Effector memory CD4-positive, alpha-beta T cell (primary cell): ENCODE data around the gene SLC39A13.

ENCODE experiments used
- DNase-seq, 3 donors: peaks; one replicate each; pipeline ENCODE4 v3.0.0-alpha.2; 2020
- H3K27ac ChIP-seq: 2 replicates; pipeline ENCODE4 v1.7.0; 2013; ENCODE audit warnings: mild to moderate bottlenecking, low read length, moderate library complexity; ENCODE audit not compliant: insufficient read depth, poor library complexity, severe bottlenecking
- H3K27me3 ChIP-seq: replicated peaks from 2 replicates; pipeline ENCODE4 v1.7.0; 2013; ENCODE audit warnings: mild to moderate bottlenecking, low read length; ENCODE audit not compliant: insufficient read depth, control insufficient read depth, poor library complexity, severe bottlenecking
- H3K36me3 ChIP-seq: 2 replicates; pipeline ENCODE4 v1.7.0; 2013; ENCODE audit warnings: mild to moderate bottlenecking, low read length, moderate library complexity; ENCODE audit not compliant: control insufficient read depth, insufficient read depth
- H3K4me1 ChIP-seq: 2 replicates; pipeline ENCODE4 v1.7.0; 2013; ENCODE audit warnings: low read length, mild to moderate bottlenecking; ENCODE audit not compliant: control insufficient read depth, insufficient read depth, poor library complexity, severe bottlenecking
- H3K4me3 ChIP-seq: 2 replicates; pipeline ENCODE4 v1.7.0; 2013; ENCODE audit warnings: low read length, low read depth, mild to moderate bottlenecking; ENCODE audit not compliant: insufficient read depth, poor library complexity, severe bottlenecking
- H3K9me3 ChIP-seq: 2 replicates; pipeline ENCODE4 v1.7.0; 2013; ENCODE audit warnings: mild to moderate bottlenecking, low read length, moderate library complexity; ENCODE audit not compliant: control insufficient read depth

Gene SLC39A13

DNA sequence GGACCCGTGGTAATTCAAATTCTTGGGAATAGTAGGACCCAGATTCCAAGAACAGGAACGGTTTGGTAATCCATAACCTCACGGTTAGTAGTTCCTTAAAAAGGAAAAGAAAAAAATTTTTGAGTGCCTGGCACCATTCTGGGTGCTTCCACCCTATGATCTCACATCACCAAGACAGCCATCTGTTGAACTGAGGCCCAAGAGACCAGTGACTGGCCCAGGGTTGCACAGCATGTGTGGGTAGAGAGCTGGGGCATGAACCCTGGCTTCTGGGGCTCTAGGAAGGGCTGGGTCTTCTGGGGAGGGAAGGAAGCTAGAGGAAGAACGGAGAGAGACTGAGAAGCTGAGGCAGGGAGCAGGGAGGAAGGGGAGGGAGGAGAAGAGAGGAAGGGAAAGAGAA, 25.3 kb upstream of the SLC39A13 start:
- H3K4me3 ChIP-seq, result no peak overlapping the region
- no peaks in the 10 kb centered on the region for H3K36me3 ChIP-seq
- no peaks in the 10 kb centered on the region for H3K4me1 ChIP-seq
- H3K9me3 ChIP-seq, result no peaks in the 10 kb centered on the region
- H3K27me3 ChIP-seq, result no peaks in the 10 kb centered on the region
- no peak overlapping the region for H3K27ac ChIP-seq
- no peak for DNase-seq

DNA sequence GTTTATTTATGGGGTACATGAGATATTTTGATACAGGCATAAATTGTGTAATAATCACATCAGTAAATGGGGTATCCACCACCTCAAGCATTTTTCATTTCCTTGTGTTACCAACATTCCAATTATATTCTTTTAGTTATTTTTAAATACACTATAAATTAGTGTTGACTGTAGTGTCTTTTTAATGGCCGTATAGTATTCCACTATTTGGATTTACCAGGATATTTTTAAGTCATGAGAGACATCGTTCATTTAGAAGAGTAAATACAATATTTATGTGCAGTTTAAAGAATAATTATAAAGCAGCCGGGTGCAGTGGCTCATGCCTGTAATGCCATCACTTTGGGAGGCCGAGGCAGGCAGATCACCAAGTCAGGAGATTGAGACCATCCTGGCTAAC, 23.9 kb upstream of the SLC39A13 start:
- Histone ChIP-seq H3K36me3 (no peaks in the 10 kb centered on the region), H3K4me1 (peaks cover 2% of the 10 kb centered on the region), H3K27me3 (no peaks in the 10 kb centered on the region), H3K9me3 (no peaks in the 10 kb centered on the region), H3K4me3 (no peak overlapping the region), H3K27ac (no peak overlapping the region)
- DNase-seq, result no peak

DNA sequence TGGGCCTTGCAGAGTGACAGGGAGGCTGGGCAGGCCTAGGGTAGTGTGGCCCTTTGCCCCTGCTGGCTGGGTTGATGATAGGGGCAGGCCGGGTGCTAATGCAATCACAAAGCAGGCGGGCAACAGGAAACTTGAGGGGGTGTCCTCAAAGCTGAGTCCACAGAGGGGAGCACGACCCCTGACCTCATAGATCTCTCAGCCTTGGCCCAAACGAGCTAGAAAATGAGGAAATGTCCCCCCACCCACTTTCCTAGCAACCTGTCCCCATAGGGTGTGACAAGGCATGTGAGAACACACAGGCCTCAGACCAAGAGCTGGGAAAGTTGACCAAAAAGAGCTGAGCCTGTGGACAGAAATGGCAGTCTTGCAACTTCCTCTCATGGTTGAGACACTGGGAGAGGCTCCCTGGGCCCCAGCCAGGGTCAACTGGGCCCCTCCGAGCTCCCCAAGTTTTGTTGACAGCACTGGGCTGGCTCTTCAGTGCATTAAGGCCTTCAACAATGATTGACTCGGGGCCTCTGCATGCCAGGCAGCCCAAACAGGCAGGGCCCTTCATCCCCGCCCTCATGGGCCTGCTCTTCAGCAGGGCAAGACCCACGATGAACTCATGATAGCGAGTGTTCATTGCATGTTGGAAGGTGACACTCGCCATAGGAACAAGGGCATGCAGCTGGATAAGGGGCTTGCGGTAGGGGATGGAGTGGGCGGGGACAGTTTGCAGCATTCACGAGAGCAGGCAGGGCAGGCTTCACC, 20.3 kb upstream of the SLC39A13 start:
- peaks cover 14% of the 10 kb centered on the region for H3K4me1 ChIP-seq

DNA sequence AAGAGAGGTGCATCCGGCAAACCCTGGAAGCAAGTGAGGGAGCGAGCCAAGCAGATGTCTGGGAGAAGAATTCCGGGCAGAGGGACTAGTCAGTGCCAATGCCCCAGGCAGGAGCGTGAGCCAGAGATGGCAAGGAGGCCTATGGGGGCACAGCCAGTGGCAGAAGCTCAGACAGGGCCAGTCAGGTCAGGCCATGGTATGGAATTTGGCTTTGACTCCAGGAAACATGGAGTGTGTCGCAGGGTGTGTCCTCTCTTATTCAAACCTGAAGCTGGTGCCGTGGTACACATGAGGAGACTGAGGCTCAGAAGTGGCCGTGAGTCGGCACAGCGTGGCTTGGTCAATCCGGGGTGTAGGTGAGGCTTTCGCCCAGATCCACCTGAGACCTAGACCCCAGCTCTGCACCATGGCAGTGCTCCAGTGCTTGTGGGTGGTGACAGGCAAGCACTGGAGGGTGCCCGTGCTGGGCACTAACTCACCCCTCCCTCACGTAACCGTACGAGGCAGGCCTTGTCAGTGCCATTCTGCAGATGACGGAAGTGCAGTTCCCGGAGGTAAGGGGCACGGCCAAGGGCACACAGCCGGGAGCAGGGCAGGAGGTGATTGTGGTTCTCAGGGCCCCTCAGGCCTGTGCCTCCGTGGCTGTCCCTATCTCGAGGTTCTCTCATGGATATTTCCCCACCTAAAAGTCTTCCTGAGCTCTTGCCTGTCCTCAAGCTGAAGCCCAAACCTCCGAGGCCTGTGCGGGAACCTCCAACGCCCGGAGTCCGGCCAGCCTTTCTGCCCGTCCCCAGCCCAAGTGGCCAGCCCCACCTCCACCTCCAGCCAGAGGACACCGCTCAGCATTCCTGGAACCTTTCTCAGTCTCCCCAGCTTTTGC, 19.5 kb upstream of the SLC39A13 start:
- DNase-seq, result no peak
- Histone ChIP-seq H3K9me3 (no peaks in the 10 kb centered on the region), H3K4me3 (no peak overlapping the region), H3K4me1 (peaks cover 21% of the 10 kb centered on the region), H3K27ac (no peak overlapping the region), H3K36me3 (no peaks in the 10 kb centered on the region), H3K27me3 (no peaks in the 10 kb centered on the region)

More for the DNA sequence above, 20.3 kb upstream of the SLC39A13 start:
- H3K4me3 ChIP-seq, result no peak overlapping the region
- no peaks in the 10 kb centered on the region for H3K9me3 ChIP-seq
- no peak for DNase-seq
- H3K27me3 ChIP-seq, result no peaks in the 10 kb centered on the region
- H3K36me3 ChIP-seq, result no peaks in the 10 kb centered on the region
- H3K27ac ChIP-seq, result no peak overlapping the region

DNA sequence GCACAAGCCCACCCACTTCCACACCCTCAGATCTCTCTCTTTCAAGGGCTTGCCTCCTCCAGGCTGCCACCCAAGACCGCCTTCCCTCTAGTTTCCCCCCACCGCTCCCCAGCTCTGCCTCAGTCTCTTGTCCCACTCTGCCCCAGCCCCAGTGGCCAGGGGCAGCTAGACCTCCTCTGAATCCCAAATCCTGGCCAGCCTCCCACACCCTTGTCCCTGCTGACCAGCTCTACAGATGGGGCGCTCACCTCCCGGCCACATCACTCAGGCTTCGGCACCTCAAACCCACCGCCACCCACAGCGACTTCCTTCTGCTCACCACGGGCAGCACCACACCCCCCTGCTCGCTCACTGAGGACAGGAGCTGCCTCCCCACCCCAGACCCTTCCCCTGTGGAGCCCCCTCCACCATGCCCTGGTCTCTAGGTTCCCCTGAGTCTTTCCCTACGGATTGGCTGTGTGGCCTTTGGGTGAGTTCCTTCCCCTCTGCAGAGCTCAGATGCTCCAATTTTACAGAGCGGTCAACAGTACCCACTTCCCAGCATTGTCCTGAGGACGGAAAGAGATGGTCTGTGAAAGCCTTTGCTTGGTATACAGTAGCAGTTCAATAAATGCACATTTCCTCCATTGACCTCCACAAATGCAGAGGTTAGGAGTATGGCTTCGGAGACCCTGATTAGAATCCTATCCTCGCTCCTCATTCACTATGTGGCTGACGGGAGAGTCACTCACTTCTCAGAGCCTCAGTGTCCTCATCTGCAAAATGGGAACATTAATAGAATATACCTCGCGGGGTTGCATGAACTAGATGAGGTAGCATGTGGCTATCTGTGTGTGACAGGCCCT, 18.6 kb upstream of the SLC39A13 start:
- no peaks in the 10 kb centered on the region for H3K9me3 ChIP-seq
- no peaks in the 10 kb centered on the region for H3K36me3 ChIP-seq
- no peak for DNase-seq
- no peaks in the 10 kb centered on the region for H3K27me3 ChIP-seq
- peaks cover 30% of the 10 kb centered on the region for H3K4me1 ChIP-seq
- H3K27ac ChIP-seq, result no peak overlapping the region
- no peak overlapping the region for H3K4me3 ChIP-seq

DNA sequence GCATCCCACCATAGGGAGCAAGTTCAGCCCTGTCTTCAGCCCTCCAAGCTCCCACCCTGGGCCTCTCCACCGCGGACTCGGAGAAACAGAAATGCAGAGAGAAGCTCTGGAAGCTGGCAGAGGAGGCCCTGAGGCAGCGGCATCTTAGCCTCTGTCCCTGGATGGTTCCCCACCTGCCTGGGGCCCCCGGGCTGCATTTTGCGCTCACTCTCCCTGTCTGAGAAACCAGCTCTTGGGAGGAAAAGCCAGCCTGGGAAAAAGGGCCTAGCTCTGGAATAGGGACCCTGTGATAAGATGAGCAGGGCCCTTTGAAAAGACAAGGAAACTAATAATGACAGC, 18.0 kb upstream of the SLC39A13 start:
- DNase-seq, result no peak
- Histone ChIP-seq H3K4me1 (peaks cover 36% of the 10 kb centered on the region), H3K27me3 (no peaks in the 10 kb centered on the region), H3K4me3 (no peak overlapping the region), H3K27ac (no peak overlapping the region), H3K36me3 (no peaks in the 10 kb centered on the region), H3K9me3 (no peaks in the 10 kb centered on the region)

DNA sequence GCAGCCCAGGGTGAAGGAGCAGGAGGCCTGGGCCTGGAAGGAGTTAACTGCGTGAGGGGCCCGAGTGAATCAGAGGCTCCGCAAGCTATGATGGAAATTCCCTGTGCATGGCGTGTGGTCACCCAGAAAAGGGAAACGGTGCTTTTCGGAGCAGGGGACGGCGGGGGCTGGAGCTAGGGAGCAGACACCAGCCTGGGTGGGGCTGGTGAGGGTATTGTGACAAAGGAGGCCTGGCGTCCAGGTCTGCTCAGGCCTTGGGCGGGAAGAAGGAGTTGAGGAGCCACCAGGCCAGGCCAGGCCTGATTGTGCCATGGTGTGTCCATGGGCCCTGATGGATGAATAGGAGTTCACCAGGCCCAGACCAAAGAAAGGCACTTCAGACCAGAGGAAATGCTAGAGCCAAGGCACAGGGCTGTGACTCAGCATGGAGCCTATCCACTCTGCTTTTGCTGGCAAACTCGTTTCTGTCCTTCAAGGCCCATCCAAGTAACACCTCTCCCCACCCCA, 17.3 kb upstream of the SLC39A13 start:
- peaks cover 43% of the 10 kb centered on the region for H3K4me1 ChIP-seq
- H3K4me3 ChIP-seq, result no peak overlapping the region

DNA sequence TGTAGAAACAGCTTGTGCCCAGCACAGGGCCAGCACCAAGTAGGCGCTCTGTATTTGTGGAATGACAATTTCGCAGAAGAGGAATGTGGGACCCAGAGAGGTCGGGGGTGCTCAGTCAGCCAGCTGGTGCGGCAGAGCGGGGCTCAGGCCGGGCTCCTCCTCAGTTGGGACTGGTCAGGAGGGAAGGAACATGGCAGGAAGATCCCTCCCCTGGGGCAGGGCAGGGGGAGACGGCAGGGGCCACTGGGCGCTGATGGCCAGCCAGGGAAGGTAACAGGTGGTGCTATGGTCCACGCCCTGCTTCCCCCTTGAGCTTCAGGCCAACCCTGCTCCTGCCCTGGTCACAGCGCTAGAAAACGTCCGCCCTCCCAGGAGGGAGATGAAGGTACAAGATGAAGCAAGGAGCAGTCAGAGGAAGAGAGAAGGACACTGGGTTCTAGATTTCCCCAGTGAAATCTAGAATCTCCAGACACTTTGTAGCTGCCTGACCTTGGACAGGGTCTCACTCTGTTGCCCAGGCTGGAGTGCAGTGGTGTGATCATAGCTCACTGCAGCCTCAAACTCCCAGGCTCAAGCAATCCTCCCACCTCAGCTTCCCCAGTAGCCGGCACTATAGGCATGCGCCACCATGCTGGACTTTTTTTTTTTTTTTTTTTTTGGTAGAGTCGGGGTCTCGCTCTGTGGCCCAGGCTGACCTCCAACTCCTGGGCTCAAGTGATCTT, 16.5 kb upstream of the SLC39A13 start:
- Histone ChIP-seq H3K27me3 (no peaks in the 10 kb centered on the region), H3K27ac (no peak overlapping the region), H3K9me3 (no peaks in the 10 kb centered on the region), H3K36me3 (no peaks in the 10 kb centered on the region), H3K4me1 (peaks cover 44% of the 10 kb centered on the region), H3K4me3 (no peak overlapping the region)
- no peak for DNase-seq

More for the DNA sequence above, 17.3 kb upstream of the SLC39A13 start:
- H3K36me3 ChIP-seq, result no peaks in the 10 kb centered on the region
- DNase-seq, result no peak
- no peak overlapping the region for H3K27ac ChIP-seq
- H3K27me3 ChIP-seq, result no peaks in the 10 kb centered on the region
- no peaks in the 10 kb centered on the region for H3K9me3 ChIP-seq

DNA sequence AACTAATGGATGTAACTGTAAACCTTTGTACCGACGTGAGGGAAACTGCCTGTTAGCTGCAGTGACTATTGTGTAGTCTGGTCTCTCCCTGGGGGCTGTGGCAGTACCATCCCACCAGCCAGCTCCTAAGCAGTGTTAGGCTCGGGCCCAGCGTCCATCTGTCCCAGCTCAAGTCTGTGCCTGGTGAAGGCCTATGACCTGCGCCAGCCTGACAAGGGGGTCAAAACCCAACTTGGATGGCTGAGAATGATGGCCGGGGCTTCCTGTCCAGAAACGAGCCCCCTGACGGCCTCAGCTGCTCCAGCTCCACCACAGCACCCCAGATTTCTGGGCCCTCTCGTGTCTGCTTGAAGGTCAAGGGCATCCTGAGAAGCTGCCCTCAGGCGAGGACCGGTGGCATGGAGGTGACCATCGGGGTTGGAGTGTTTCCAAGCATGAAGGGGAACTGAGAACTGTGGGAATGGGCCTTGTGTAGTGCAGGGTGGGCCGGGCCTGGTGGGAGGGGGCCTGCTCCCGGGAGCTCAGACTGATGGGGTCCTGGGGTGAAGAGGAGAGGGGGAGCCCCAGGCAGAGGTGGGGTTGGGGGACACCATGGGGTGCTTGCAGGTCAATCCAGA, 15.7 kb upstream of the SLC39A13 start:
- Histone ChIP-seq H3K27ac (no peak overlapping the region), H3K9me3 (no peaks in the 10 kb centered on the region), H3K27me3 (no peaks in the 10 kb centered on the region), H3K4me3 (no peak overlapping the region), H3K4me1 (peaks cover 44% of the 10 kb centered on the region), H3K36me3 (no peaks in the 10 kb centered on the region)
- no peak for DNase-seq
